OCI-LY7 (cell line): ENCODE data around the gene FBF1. TPM values are rescaled to one million over a fixed set of nuclear protein-coding genes. Genes with fewer than 3 reads are reported as not detected.

Source experiments
- BruUV-seq: library from RNA; stranded (reverse); fragments of 400-500 nt; replicated peaks from 2 replicates; lab custom pipeline; 2021; lab: Mats Ljungman, UMichigan
- CTCF ChIA-PET: fragments of 300-600 bp; sonication (Branson Sonifier 250); formaldehyde crosslinking; loops from one replicate; lab custom pipeline; 2022; ENCODE audit warnings: antibody characterized with exemption; ENCODE audit not compliant: unreplicated experiment; lab: Charles Lee
- POLR2A ChIA-PET: fragments of 300-600 bp; sonication (Branson Sonifier 250); formaldehyde crosslinking; loops from one replicate; lab custom pipeline; 2022; ENCODE audit warnings: antibody characterized with exemption; lab: Charles Lee
- DNase-seq: peaks from one replicate; pipeline ENCODE4 v3.0.0-alpha.2; 2015; ENCODE audit warnings: low spot score
- H2AFZ ChIP-seq: fragments of 200-600 bp; sonication (generic), shearing (Covaris generic); 2 replicates; pipeline ENCODE4 v1.6.1; 2014; ENCODE audit warnings: mild to moderate bottlenecking, antibody characterized with exemption, low read length, moderate library complexity
- H3K27ac ChIP-seq: fragments of 200-600 bp; sonication (generic); 2 replicates; pipeline ENCODE4 v1.5.1; 2014; ENCODE audit warnings: mixed run types, low read depth, mild to moderate bottlenecking, moderate library complexity, low read length, inconsistent platforms; ENCODE audit not compliant: poor library complexity, severe bottlenecking
- H3K36me3 ChIP-seq: fragments of 200-600 bp; sonication (generic); 2 replicates; pipeline ENCODE4 v1.6.1; 2014; ENCODE audit warnings: mild to moderate bottlenecking, antibody characterized with exemption, low read length, moderate library complexity, mixed read lengths; ENCODE audit not compliant: insufficient read depth
- H3K4me1 ChIP-seq: fragments of 200-600 bp; sonication (generic); 2 replicates; pipeline ENCODE4 v1.5.1; 2014; ENCODE audit warnings: mild to moderate bottlenecking, low read length; ENCODE audit not compliant: insufficient read depth, poor library complexity, severe bottlenecking
- H3K4me2 ChIP-seq: fragments of 200-600 bp; sonication (generic); 2 replicates; pipeline ENCODE4 v1.6.1; 2014; ENCODE audit warnings: mild to moderate bottlenecking, low read length
- H3K4me3 ChIP-seq: fragments of 200-600 bp; sonication (generic); 2 replicates; pipeline ENCODE4 v1.5.1; 2014; ENCODE audit warnings: mild to moderate bottlenecking, low read depth, low read length; ENCODE audit not compliant: poor library complexity, severe bottlenecking
- H3K79me2 ChIP-seq: fragments of 200-600 bp; sonication (generic); 2 replicates; pipeline ENCODE4 v1.6.1; 2016; ENCODE audit warnings: low read depth, mild to moderate bottlenecking, low read length, moderate library complexity, mixed read lengths; ENCODE audit not compliant: insufficient read depth
- H3K9me2 ChIP-seq: fragments of 200-600 bp; sonication (generic); 2 replicates; pipeline ENCODE4 v1.6.1; 2016; ENCODE audit warnings: mild to moderate bottlenecking, low read length, mixed read lengths; ENCODE audit not compliant: insufficient read depth
- H3K9me3 ChIP-seq: fragments of 200-600 bp; sonication (generic); 2 replicates; pipeline ENCODE4 v1.6.1; 2014; ENCODE audit warnings: mild to moderate bottlenecking, mixed run types, low read length, mixed read lengths
- H4K20me1 ChIP-seq: fragments of 200-600 bp; sonication (generic); 2 replicates; pipeline ENCODE4 v1.6.1; 2014; ENCODE audit warnings: mild to moderate bottlenecking, antibody characterized with exemption, low read length, moderate library complexity, mixed read lengths; ENCODE audit not compliant: insufficient read depth
- CTCF ChIP-seq: fragments of 200-600 bp; sonication (generic); conservative IDR thresholded peaks from 2 replicates; pipeline ENCODE4 v1.5.1; 2014; ENCODE audit warnings: mild to moderate bottlenecking, antibody characterized with exemption, low read length, moderate library complexity, mixed read lengths
- EZH2phosphoT487 ChIP-seq: fragments of 200-600 bp; sonication (generic); IDR thresholded peaks from 2 replicates; pipeline ENCODE4 v1.6.1; 2018; ENCODE audit warnings: low read depth, borderline replicate concordance, mild to moderate bottlenecking, mixed run types, antibody characterized with exemption, low read length, moderate library complexity, mixed read lengths
- intact Hi-C: fragments of 100-400 bp; cut with micrococcal nuclease; formaldehyde crosslinking; loops from one replicate; pipeline ENCODE4 v1.10.0; 2022; ENCODE audit not compliant: unreplicated experiment
- total RNA-seq, 2 experiments: library from RNA; depleted of rRNA in 1 of 2; stranded (reverse); fragments of >200 nt in 1 of 2; shearing (Covaris generic) in 1 of 2; gene quantifications; 2 replicates each; pipeline ENCODE4 v1.2.3, GENCODE V29; 2014 to 2022

FBF1 gene
- total RNA-seq, 2 experiments from 2014 or later = 34.6 to 47.9 TPM

- TF ChIP-seq EZH2phosphoT487 (no peak), CTCF (no peak)
- H3K9me3 ChIP-seq = no peaks in the 10 kb centered on the region
- intact Hi-C loops = no loop called here
- no peaks in the 10 kb centered on the region for H3K9me2 ChIP-seq
- ChIA-PET CTCF (no interaction called here), POLR2A (interaction anchor here (0.6 to 1.1 kb wide), 2 partner anchors 12 to 19 kb away, joined by 3 read pairs; partner anchors contain the start of gene MRPL38)
- H3K36me3 ChIP-seq = peaks cover 18% of the 10 kb centered on the region
- H2AFZ ChIP-seq = no peak overlapping the region
- no peaks in the 10 kb centered on the region for H4K20me1 ChIP-seq
- no TSS peak for BruUV-seq
- no peak overlapping the region for H3K4me2 ChIP-seq
- no peaks in the 10 kb centered on the region for H3K79me2 ChIP-seq
- DNase-seq = no peak
- no peak overlapping the region for H3K27ac ChIP-seq
- no peak overlapping the region for H3K4me3 ChIP-seq
- no peaks in the 10 kb centered on the region for H3K4me1 ChIP-seq
These were observed 55.4 kb downstream of the FBF1 start for GRCh38 chr17:75885431-75885830.

- intact Hi-C loops = no loop called here
- POLR2A ChIA-PET = interaction anchor here (0.6 to 0.7 kb wide), 3 partner anchors 43 to 84 kb away, joined by 3 to 6 read pairs (median 3); no protein-coding TSS in a partner anchor
- no peaks in the 10 kb centered on the region for H3K79me2 ChIP-seq
- H3K9me3 ChIP-seq = no peaks in the 10 kb centered on the region
- no peaks in the 10 kb centered on the region for H4K20me1 ChIP-seq
- no TSS peak for BruUV-seq
- CTCF ChIA-PET = no interaction called here
- no peak overlapping the region for H3K4me2 ChIP-seq
- no peak overlapping the region for H2AFZ ChIP-seq
- no peak for DNase-seq
- H3K4me1 ChIP-seq = peaks cover 12% of the 10 kb centered on the region
- H3K9me2 ChIP-seq = no peaks in the 10 kb centered on the region
- no peak overlapping the region for H3K27ac ChIP-seq
- no peak overlapping the region for H3K4me3 ChIP-seq
- H3K36me3 ChIP-seq = no peaks in the 10 kb centered on the region
- TF ChIP-seq EZH2phosphoT487 (no peak), CTCF (no peak)
These were observed 59.0 kb downstream of the FBF1 start for GRCh38 chr17:75881678-75882454.

- Histone ChIP-seq H3K79me2 (no peaks in the 10 kb centered on the region), H3K9me3 (no peaks in the 10 kb centered on the region), H4K20me1 (no peaks in the 10 kb centered on the region), H3K36me3 (no peaks in the 10 kb centered on the region), H3K27ac (no peak overlapping the region), H3K4me2 (no peak overlapping the region), H3K9me2 (no peaks in the 10 kb centered on the region), H2AFZ (no peak overlapping the region), H3K4me1 (peaks cover 28% of the 10 kb centered on the region), H3K4me3 (no peak overlapping the region)
- no peak for DNase-seq
- no TSS peak for BruUV-seq
- no peak for TF ChIP-seq CTCF
- intact Hi-C loops = no loop called here
- CTCF ChIA-PET = no interaction called here
- POLR2A ChIA-PET = interaction anchor here (0.7 kb wide), 1 partner anchor 124 kb away, joined by 3 read pairs; no protein-coding TSS in a partner anchor
These were observed 60.6 kb downstream of the FBF1 start for GRCh38 chr17:75880266-75880665.
